Skeletal muscle cell (primary cell): ENCODE results near the gene KRT34.
"Not testable (repeated sequence)": the region's sequence is repeated elsewhere in the genome, so short reads cannot be mapped to it uniquely, and the experiment has no call there.

Experiments used
- DNase-seq: peaks from one replicate; pipeline ENCODE4 v3.0.0-alpha.2; 2010; ENCODE audit warnings: low read depth
- H3K4me3 ChIP-seq: 2 replicates; pipeline ENCODE4 v1.5.1; 2011; ENCODE audit warnings: low read depth, mild to moderate bottlenecking, control low read depth, low read length, moderate library complexity

Gene KRT34

GRCh38 chr17:41407226-41407625 lies 25.1 kb upstream of the KRT34 start:
- no peak for DNase-seq
- no peak overlapping the region for H3K4me3 ChIP-seq

GRCh38 chr17:41406205-41406604 lies 24.1 kb upstream of the KRT34 start:
- no peak for DNase-seq

GRCh38 chr17:41404024-41404671 lies 22.0 kb upstream of the KRT34 start:
- peak; percentile 88 for DNase-seq
- H3K4me3 ChIP-seq: no peak overlapping the region

More at GRCh38 chr17:41406205-41406604, 24.1 kb upstream of the KRT34 start:
- H3K4me3 ChIP-seq: no peak overlapping the region

- no peak for DNase-seq
- H3K4me3 ChIP-seq: no peak overlapping the region
Measured at GRCh38 chr17:41403404-41404023, 21.4 kb upstream of the KRT34 start.

- DNase-seq: no peak
- H3K4me3 ChIP-seq: no peak overlapping the region
Measured at GRCh38 chr17:41402161-41402560, 20.1 kb upstream of the KRT34 start.

GRCh38 chr17:41396996-41397660 lies 15.0 kb upstream of the KRT34 start, which contains the start of gene KRT31:
Gene KRT31, minus strand, starts transcription at chr17:41397608. Its CDS starts 69 bp downstream, at chr17:41397539.
- DNase-seq: no peak
- no peak within 1 kb of the TSS for H3K4me3 ChIP-seq

- no peak for DNase-seq
- H3K4me3 ChIP-seq: no peak overlapping the region
Measured at GRCh38 chr17:41396340-41396739, 14.2 kb upstream of the KRT34 start.

GRCh38 chr17:41395611-41396010 lies 13.5 kb upstream of the KRT34 start:
- H3K4me3 ChIP-seq: no peak overlapping the region
- DNase-seq: no peak

- not testable (repeated sequence) for DNase-seq, H3K4me3 ChIP-seq
Measured at GRCh38 chr17:41395044-41395443, 12.9 kb upstream of the KRT34 start.

GRCh38 chr17:41394254-41394996 lies 12.3 kb upstream of the KRT34 start:
- H3K4me3 ChIP-seq: no peak overlapping the region
- no peak for DNase-seq

GRCh38 chr17:41393826-41394225 lies 11.7 kb upstream of the KRT34 start:
- DNase-seq: no peak
- H3K4me3 ChIP-seq: no peak overlapping the region

- no peak overlapping the region for H3K4me3 ChIP-seq
- DNase-seq: no peak
Measured at GRCh38 chr17:41393294-41393693, 11.2 kb upstream of the KRT34 start.

GRCh38 chr17:41392278-41392677 lies 10.2 kb upstream of the KRT34 start:
- no peak overlapping the region for H3K4me3 ChIP-seq
- DNase-seq: no peak

GRCh38 chr17:41391535-41391934 lies 9.4 kb upstream of the KRT34 start:
- DNase-seq: no peak
- H3K4me3 ChIP-seq: no peak overlapping the region

- no peak for DNase-seq
- H3K4me3 ChIP-seq: no peak overlapping the region
Measured at GRCh38 chr17:41390411-41390938, 8.4 kb upstream of the KRT34 start.

GRCh38 chr17:41387670-41388069 lies 5.6 kb upstream of the KRT34 start:
- no peak for DNase-seq
- no peak overlapping the region for H3K4me3 ChIP-seq

GRCh38 chr17:41386227-41386626 lies 4.1 kb upstream of the KRT34 start:
- H3K4me3 ChIP-seq: no peak overlapping the region
- no peak for DNase-seq

- no peak overlapping the region for H3K4me3 ChIP-seq
- DNase-seq: no peak
Measured at GRCh38 chr17:41383690-41384089, 1.6 kb upstream of the KRT34 start.

GRCh38 chr17:41382394-41382793 lies 288 bp upstream of the KRT34 start:
- H3K4me3 ChIP-seq: no peak overlapping the region
- DNase-seq: no peak

- peak; percentile 34 for DNase-seq
- H3K4me3 ChIP-seq: not testable (repeated sequence)
Measured at GRCh38 chr17:41380091-41380490, 2.0 kb downstream of the KRT34 start.
